Panc1 (cell line): Measurements from ENCODE around the gene ASIC1. TPM values are rescaled to one million over a fixed set of nuclear protein-coding genes. Genes with fewer than 3 reads are reported as not detected.

ENCODE experiments used
- ATAC-seq: fragments of 200-7000 bp; cut with Tn5 transposase; 2 replicates; pipeline ENCODE4 v1.9.1; 2020; ENCODE audit warnings: mild to moderate bottlenecking, moderate library complexity
- BruUV-seq: library from RNA; stranded (reverse); fragments of 400-500 nt; replicated peaks from 2 replicates; lab custom pipeline; 2021; lab: Mats Ljungman, UMichigan
- CTCF ChIA-PET: fragments of 300-600 bp; sonication (Branson Sonifier 250); formaldehyde crosslinking; loops from one replicate; lab custom pipeline; 2022; ENCODE audit warnings: antibody characterized with exemption; lab: Charles Lee
- POLR2A ChIA-PET: fragments of 300-600 bp; sonication (Branson Sonifier 250); formaldehyde crosslinking; loops from one replicate; lab custom pipeline; 2022; ENCODE audit warnings: antibody characterized with exemption; lab: Charles Lee
- DNase-seq: peaks from one replicate; pipeline ENCODE4 v3.0.0-alpha.2; 2010; ENCODE audit warnings: low read depth, low spot score
- H3K27ac ChIP-seq: 2 replicates; pipeline ENCODE4 v1.5.1; 2011; ENCODE audit warnings: mild to moderate bottlenecking, low read length, inconsistent platforms
- H3K27me3 ChIP-seq: fragments of 200-500 bp; sonication (Bioruptor generic); 2 replicates; pipeline ENCODE4 v1.6.0; 2014; ENCODE audit warnings: low read length, inconsistent platforms; ENCODE audit not compliant: control insufficient read depth, insufficient read depth
- H3K36me3 ChIP-seq: fragments of 200-500 bp; sonication (Bioruptor generic); 2 replicates; pipeline ENCODE4 v1.5.1; 2014; ENCODE audit warnings: inconsistent platforms, mild to moderate bottlenecking, low read length, moderate library complexity; ENCODE audit not compliant: control insufficient read depth, insufficient read depth
- H3K4me1 ChIP-seq: 2 replicates; pipeline ENCODE4 v1.5.1; 2011; ENCODE audit warnings: inconsistent platforms, mild to moderate bottlenecking, low read length, moderate library complexity; ENCODE audit not compliant: control insufficient read depth, insufficient read depth
- H3K4me3 ChIP-seq, 2 experiments: 2 replicates each; pipeline ENCODE4 v1.5.1; 2011 to 2012; ENCODE audit warnings: low read depth in 2 of 2, low read length in 2 of 2, mild to moderate bottlenecking in 2 of 2, inconsistent platforms in 1 of 2, moderate library complexity in 1 of 2
- H3K9me3 ChIP-seq: fragments of 200-500 bp; sonication (Bioruptor generic); 2 replicates; pipeline ENCODE4 v1.5.1; 2014; ENCODE audit warnings: low read depth, mild to moderate bottlenecking, inconsistent platforms, low read length, moderate library complexity; ENCODE audit not compliant: control insufficient read depth, insufficient read depth
- CTCF ChIP-seq: fragments of 450-650 bp; IDR thresholded peaks from 2 replicates; pipeline ENCODE4 v1.5.1; 2017; ENCODE audit warnings: mild to moderate bottlenecking
- POLR2AphosphoS5 ChIP-seq: IDR thresholded peaks from 2 replicates; pipeline ENCODE4 v1.6.1; 2012; ENCODE audit warnings: mild to moderate bottlenecking, low read depth, low read length, moderate library complexity
- SIN3A ChIP-seq: IDR thresholded peaks from 2 replicates; pipeline ENCODE4 v1.6.1; 2012; ENCODE audit warnings: low read depth, mild to moderate bottlenecking, low read length, moderate library complexity, borderline replicate concordance; ENCODE audit not compliant: insufficient read depth
- TCF7L2 ChIP-seq: IDR thresholded peaks from 2 replicates; pipeline ENCODE4 v1.6.1; 2011; ENCODE audit warnings: mild to moderate bottlenecking, low read depth, low read length, inconsistent platforms
- in situ Hi-C: cut with HindIII; loops from 2 replicates; pipeline ENCODE4 v1.10.0; 2016; ENCODE audit warnings: low sequenced_read_pairs, low pct_unique_long_range_greater_than_20kb
- intact Hi-C: fragments of 100-400 bp; cut with micrococcal nuclease; formaldehyde crosslinking; loops from one replicate; pipeline ENCODE4 v1.10.0; 2022; ENCODE audit not compliant: unreplicated experiment
- total RNA-seq: library from RNA; stranded (reverse); gene quantifications from one replicate; pipeline ENCODE4 v1.2.1, GENCODE V29; 2021; ENCODE audit not compliant: unreplicated experiment
- TF ChIP-seq, protein P1 (sequence below), 2 experiments: IDR thresholded peaks; 2 replicates each; pipeline ENCODE4 v1.6.1; 2011 to 2012; ENCODE audit warnings: low read depth in 2 of 2, control low read depth in 1 of 2, low read length in 1 of 2, mild to moderate bottlenecking in 1 of 2, moderate library complexity in 1 of 2; ENCODE audit not compliant: insufficient read depth in 1 of 2

The ASIC1 gene
- total RNA-seq, 1 experiment from 2014 or later: 13.5 TPM

DNA sequence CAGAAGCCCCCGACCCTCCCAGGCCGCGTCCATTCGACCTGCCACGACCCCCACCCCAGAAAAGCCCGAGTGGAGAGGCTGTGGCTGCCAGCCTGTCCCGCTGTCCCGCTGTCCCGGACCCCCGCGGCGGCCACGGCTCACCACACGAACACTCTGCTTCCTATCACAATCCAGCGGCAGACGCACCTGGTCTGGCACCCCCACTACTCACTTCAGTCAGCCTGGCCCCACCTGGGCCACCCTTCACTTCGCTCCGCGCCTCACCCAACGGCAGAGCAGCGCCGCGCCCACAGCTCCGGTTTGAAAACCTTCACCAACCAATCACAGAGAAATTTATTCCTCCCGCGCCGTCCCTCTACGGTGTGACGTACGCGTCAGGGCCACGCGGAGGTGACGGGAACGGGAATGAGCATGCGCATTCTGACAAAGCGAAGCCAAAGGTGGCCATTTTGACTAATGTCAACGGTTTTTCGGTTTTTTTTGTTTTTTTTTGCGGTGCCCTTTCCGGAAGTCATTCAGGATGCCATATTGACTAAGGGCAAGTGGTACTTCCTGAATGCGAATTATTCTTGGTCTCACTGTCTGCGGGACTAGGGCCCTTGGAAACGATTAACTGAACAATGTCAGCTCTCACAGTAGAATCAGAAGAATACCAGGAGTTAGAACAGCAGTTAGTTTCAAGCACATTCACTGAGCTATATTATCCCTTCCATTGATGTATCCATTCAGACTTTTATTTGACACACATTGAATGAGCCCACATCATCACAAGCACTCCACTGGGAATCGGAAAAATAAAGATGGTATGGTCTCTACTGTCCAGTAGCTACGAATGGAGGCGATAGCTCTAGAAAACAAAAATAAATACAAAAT lies 32.0 kb upstream of the ASIC1 start, which contains the start of gene RACGAP1:
RACGAP1 (minus strand) TSS at position 308 of the 873 bp plus-strand sequence. CDS start 8,779 bp downstream, outside the sequence.
- no peaks in the 10 kb centered on the region for H3K9me3 ChIP-seq
- ChIA-PET CTCF (interaction anchor here (1.0 kb wide), 1 partner anchor 23 kb away, joined by 3 read pairs; no protein-coding TSS in a partner anchor), POLR2A (interaction anchor here (0.6 kb wide), 1 partner anchor 496 kb away, joined by 13 read pairs; no protein-coding TSS in a partner anchor)
- peak within 1 kb of the TSS; percentile 99 for H3K27ac ChIP-seq
- TF ChIP-seq, protein P1, sequence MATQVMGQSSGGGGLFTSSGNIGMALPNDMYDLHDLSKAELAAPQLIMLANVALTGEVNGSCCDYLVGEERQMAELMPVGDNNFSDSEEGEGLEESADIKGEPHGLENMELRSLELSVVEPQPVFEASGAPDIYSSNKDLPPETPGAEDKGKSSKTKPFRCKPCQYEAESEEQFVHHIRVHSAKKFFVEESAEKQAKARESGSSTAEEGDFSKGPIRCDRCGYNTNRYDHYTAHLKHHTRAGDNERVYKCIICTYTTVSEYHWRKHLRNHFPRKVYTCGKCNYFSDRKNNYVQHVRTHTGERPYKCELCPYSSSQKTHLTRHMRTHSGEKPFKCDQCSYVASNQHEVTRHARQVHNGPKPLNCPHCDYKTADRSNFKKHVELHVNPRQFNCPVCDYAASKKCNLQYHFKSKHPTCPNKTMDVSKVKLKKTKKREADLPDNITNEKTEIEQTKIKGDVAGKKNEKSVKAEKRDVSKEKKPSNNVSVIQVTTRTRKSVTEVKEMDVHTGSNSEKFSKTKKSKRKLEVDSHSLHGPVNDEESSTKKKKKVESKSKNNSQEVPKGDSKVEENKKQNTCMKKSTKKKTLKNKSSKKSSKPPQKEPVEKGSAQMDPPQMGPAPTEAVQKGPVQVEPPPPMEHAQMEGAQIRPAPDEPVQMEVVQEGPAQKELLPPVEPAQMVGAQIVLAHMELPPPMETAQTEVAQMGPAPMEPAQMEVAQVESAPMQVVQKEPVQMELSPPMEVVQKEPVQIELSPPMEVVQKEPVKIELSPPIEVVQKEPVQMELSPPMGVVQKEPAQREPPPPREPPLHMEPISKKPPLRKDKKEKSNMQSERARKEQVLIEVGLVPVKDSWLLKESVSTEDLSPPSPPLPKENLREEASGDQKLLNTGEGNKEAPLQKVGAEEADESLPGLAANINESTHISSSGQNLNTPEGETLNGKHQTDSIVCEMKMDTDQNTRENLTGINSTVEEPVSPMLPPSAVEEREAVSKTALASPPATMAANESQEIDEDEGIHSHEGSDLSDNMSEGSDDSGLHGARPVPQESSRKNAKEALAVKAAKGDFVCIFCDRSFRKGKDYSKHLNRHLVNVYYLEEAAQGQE (IDR thresholded peaks at IDR 0.05; ENCODE audit: insufficient read depth in 1 of 2, low read depth in 2 of 2, low read length in 1 of 2): no peak
- peak; percentile 69 for TF ChIP-seq TCF7L2
- peak; percentile 74; the same call in 1 of the 2 replicates for TF ChIP-seq POLR2AphosphoS5
- no peak for TF ChIP-seq CTCF
- TF ChIP-seq SIN3A: peak; percentile 96
- DNase-seq (peak; percentile 98), ATAC-seq (peak; percentile 99)
- H3K4me3 ChIP-seq: peak within 1 kb of the TSS; percentile 71 to 85
- no peaks in the 10 kb centered on the region for H3K36me3 ChIP-seq
- in situ Hi-C loops (no loop called here), intact Hi-C loops (no loop called here)
- BruUV-seq: no TSS peak
- H3K27me3 ChIP-seq: no peaks in the 10 kb centered on the region
- H3K4me1 ChIP-seq: peaks cover 33% of the 10 kb centered on the region

DNA sequence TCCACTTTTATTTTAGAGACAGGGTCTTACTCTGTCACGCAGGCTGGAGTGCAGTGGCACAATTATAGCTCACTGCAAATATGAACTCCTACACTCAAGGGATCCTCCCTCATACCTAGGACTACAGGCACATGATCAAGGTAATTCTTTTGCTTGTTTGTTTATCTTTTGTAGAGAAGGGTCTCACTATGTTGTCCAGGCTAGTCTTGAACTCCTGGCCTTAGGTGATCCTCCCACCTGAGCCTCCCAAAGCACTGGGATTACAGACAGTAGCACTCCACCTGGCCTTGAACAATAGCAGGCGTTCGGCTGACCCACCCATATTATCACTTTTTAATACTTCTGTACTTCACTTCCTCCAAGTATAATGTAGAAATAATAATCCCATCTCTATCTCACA lies 30.7 kb upstream of the ASIC1 start:
- POLR2A ChIA-PET: no interaction called here

More for the DNA sequence above, 30.7 kb upstream of the ASIC1 start:
- Histone ChIP-seq H3K27me3 (no peaks in the 10 kb centered on the region), H3K4me3 (no peak overlapping the region), H3K27ac (peak overlapping the region; percentile 32; the same call in 1 of the 2 replicates), H3K9me3 (no peaks in the 10 kb centered on the region), H3K36me3 (no peaks in the 10 kb centered on the region), H3K4me1 (peaks cover 21% of the 10 kb centered on the region)
- TF ChIP-seq, protein P1 (IDR thresholded peaks at IDR 0.05; ENCODE audit: insufficient read depth in 1 of 2, low read depth in 2 of 2, low read length in 1 of 2): no peak
- TF ChIP-seq CTCF (no peak), SIN3A (no peak), TCF7L2 (no peak), POLR2AphosphoS5 (no peak)
- intact Hi-C loops (no loop called here), in situ Hi-C loops (no loop called here)
- DNase-seq (no peak), ATAC-seq (no peak)
- no TSS peak for BruUV-seq
- CTCF ChIA-PET: no interaction called here
